Stomach (tissue), 9 donors: ENCODE measurements around the gene TYW5. TPM values are rescaled to one million over a fixed set of nuclear protein-coding genes. Genes with fewer than 3 reads are reported as not detected.
A peak's percentile ranks its signal among the peaks of the same experiment; 100 is the strongest.

Source experiments
- DNase-seq, 2 donors: peaks; one replicate each; pipeline versions ENCODE4 v3.0.0 to v3.0.0-alpha.2; 2013 to 2019
- H3K27ac ChIP-seq, 5 donors: fragments of 200-600 bp in 4 of 5; sonication (generic) in 4 of 5; one replicate each; pipeline ENCODE4 v1.5.1; 2013 to 2019; ENCODE audit warnings: mild to moderate bottlenecking in 1 of 5, moderate library complexity in 1 of 5
- H3K27me3 ChIP-seq, 3 donors: fragments of 200-600 bp; sonication (generic); one replicate each; pipeline ENCODE4 v1.5.1; 2017 to 2019; ENCODE audit warnings: mixed run types in 1 of 3
- H3K36me3 ChIP-seq, 4 donors: fragments of 200-600 bp; sonication (generic); 1 replicate in 3 of 4; 2 replicates in 1 of 4; pipeline ENCODE4 v1.5.1; 2016 to 2019
- H3K4me1 ChIP-seq, 4 donors: fragments of 200-600 bp; sonication (generic); one replicate each; pipeline ENCODE4 v1.5.1; 2016 to 2019
- H3K4me3 ChIP-seq, 4 donors: fragments of 200-600 bp; sonication (generic) in 3 of 4; one replicate each; pipeline ENCODE4 v1.5.1; 2016 to 2019; ENCODE audit warnings: mild to moderate bottlenecking in 1 of 4
- H3K9me3 ChIP-seq, 4 donors: fragments of 200-600 bp; sonication (generic); one replicate each; pipeline ENCODE4 v1.5.1; 2016 to 2019
- EP300 ChIP-seq: sonication (generic); formaldehyde crosslinking; IDR thresholded peaks from one replicate; pipeline ENCODE4 v1.6.1; 2017; ENCODE audit warnings: antibody characterized with exemption
- POLR2A ChIP-seq, 4 donors: fragments of 450-650 bp; IDR thresholded peaks; one replicate each; pipeline ENCODE4 v1.6.1; 2016; ENCODE audit warnings: antibody characterized with exemption in 4 of 4, control low read depth in 2 of 4, mild to moderate bottlenecking in 1 of 4, moderate library complexity in 1 of 4
- POLR2AphosphoS5 ChIP-seq, 3 donors: sonication (generic); formaldehyde crosslinking; IDR thresholded peaks; one replicate each; pipeline ENCODE4 v1.6.1; 2016; ENCODE audit warnings: antibody characterized with exemption in 3 of 3
- WGBS, 5 donors: extraction: QIAGEN DNeasy Blood & Tissue Kit in 3 of 5; methylation state at CpG; one replicate each; pipeline versions ENCODE4 v1.1.5 to v1.1.7; 2013 to 2018; 5-methylcytosine and 5-hydroxymethylcytosine counted together
- intact Hi-C: fragments of 100-400 bp; cut with DNase I; formaldehyde crosslinking; loops from one replicate; pipeline ENCODE4 v1.15.1; 2023; ENCODE audit warnings: low total_unique reads
- polyA plus RNA-seq, 3 donors: library from polyadenylated mRNA; stranded (reverse); fragments of 200-250 nt; gene quantifications; one replicate each; pipeline ENCODE4 v1.2.3, GENCODE V29; 2013
- total RNA-seq, 5 donors: library from RNA; depleted of rRNA; stranded (reverse); fragments of >200 nt; gene quantifications; one replicate each; pipeline versions ENCODE4 v1.1.0 to v1.2.3, GENCODE V29; 2014 to 2016
- TF ChIP-seq, protein P1 (sequence below), 7 experiments: fragments of 450-650 bp in 4 of 7; fragments of 200-600 bp in 3 of 7; sonication (generic) in 3 of 7; IDR thresholded peaks; one replicate each; pipeline ENCODE4 v1.5.1; 2016 to 2019; ENCODE audit warnings: antibody characterized with exemption in 7 of 7, control low read depth in 2 of 7, mild to moderate bottlenecking in 1 of 7
- donor health status: healthy with polysubstance abuse.
- donor health status: Bipolar disorder and iron deficiency.
- donor health status: healthy.

The TYW5 gene
- total and polyA plus RNA-seq, 8 donors: 1.2 to 25.3 (median 3.8) TPM

- Histone ChIP-seq H3K4me1 (peaks cover 0 to 9% (median 0%) of the 10 kb centered on the region in 4 donors), H3K36me3 (peaks cover 0 to 20% (median 3%) of the 10 kb centered on the region in 4 donors), H3K27me3 (no peaks in the 10 kb centered on the region), H3K9me3 (no peaks in the 10 kb centered on the region), H3K4me3 (no peak overlapping the region), H3K27ac (no peak overlapping the region)
- WGBS, 5 donors: 15 to 20% (median 17%) methylated on average over 2 of the region's 2 CpGs
- peak in 1 of 2 donors; percentile 64 for DNase-seq
- intact Hi-C loops: loop anchor here (5.0 kb wide), 1 partner anchor 499 kb away; no protein-coding TSS in a partner anchor
- TF ChIP-seq, protein P1, sequence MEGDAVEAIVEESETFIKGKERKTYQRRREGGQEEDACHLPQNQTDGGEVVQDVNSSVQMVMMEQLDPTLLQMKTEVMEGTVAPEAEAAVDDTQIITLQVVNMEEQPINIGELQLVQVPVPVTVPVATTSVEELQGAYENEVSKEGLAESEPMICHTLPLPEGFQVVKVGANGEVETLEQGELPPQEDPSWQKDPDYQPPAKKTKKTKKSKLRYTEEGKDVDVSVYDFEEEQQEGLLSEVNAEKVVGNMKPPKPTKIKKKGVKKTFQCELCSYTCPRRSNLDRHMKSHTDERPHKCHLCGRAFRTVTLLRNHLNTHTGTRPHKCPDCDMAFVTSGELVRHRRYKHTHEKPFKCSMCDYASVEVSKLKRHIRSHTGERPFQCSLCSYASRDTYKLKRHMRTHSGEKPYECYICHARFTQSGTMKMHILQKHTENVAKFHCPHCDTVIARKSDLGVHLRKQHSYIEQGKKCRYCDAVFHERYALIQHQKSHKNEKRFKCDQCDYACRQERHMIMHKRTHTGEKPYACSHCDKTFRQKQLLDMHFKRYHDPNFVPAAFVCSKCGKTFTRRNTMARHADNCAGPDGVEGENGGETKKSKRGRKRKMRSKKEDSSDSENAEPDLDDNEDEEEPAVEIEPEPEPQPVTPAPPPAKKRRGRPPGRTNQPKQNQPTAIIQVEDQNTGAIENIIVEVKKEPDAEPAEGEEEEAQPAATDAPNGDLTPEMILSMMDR (IDR thresholded peaks at IDR 0.05): peak in 3 of 7 experiments; percentile 9 to 40 (median 34)
- no peak for TF ChIP-seq POLR2A (IDR thresholded peaks at IDR 0.05)
These were observed 18.4 kb upstream of the TYW5 start for GRCh38 chr2:199973703-199974102.

DNA sequence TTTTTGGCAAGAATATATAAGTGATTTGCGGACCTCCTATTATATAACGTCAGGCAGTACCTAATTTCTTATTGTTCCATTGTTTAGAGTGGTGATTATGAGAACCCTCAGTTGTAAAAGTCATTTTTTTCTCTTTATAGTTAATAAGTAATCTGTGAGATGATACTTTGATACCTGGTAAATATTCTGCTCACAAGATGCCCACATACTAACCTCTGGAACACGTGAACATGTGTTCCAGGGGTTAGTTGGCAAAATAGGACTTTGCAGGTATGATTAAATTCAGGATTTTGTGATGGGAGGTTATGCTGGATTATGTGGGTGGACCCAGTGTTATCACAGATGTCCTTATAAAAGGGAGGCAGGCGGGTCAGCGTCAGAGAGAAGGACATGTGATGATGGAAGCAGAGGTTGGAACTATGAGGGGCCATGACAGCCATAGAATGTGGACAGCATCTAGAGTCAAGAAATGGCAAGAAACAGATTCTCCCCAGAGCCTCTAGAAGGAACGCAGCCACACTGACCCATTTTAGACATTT is 16.9 kb upstream of the TYW5 start:
- Histone ChIP-seq H3K27ac (no peak overlapping the region), H3K27me3 (no peaks in the 10 kb centered on the region), H3K36me3 (peaks cover 0 to 20% (median 11%) of the 10 kb centered on the region in 4 donors), H3K4me3 (no peak overlapping the region), H3K9me3 (no peaks in the 10 kb centered on the region), H3K4me1 (no peaks in the 10 kb centered on the region)
- DNase-seq: no peak
- intact Hi-C loops: loop anchor here (5.0 kb wide), 1 partner anchor 500 kb away; no protein-coding TSS in a partner anchor
- WGBS, 5 donors: 78 to 81% (median 79%) methylated on average over 6 of the region's 6 CpGs
- TF ChIP-seq POLR2A (IDR thresholded peaks at IDR 0.05) (no peak), EP300 (no peak), POLR2AphosphoS5 (IDR thresholded peaks at IDR 0.05) (no peak)
- TF ChIP-seq, protein P1 (IDR thresholded peaks at IDR 0.05): no peak

DNA sequence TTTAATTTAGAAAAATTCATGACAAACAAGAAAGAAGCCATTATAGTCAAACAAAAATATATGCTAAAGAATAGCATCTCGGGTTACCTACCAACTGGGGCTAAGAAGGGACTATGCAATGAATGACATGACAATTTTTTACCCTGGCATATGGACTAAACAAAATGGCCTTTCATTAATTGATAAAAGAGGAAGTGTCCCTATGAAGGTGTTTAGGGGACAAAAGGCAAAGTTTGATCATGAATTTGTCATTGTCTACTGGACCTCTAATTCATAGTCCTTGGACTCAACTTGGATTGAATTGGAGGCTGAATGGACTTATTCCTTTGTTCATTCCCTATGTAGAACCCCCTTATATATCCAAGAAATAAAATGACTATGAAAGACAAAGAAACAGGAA is 12.8 kb upstream of the TYW5 start:
- intact Hi-C loops: no loop called here

GRCh38 chr2:199966976-199967375 is 11.7 kb upstream of the TYW5 start:
- 80 to 97% (median 93%) methylated on average over 1 of the region's 1 CpG for WGBS, 5 donors
- no peak for DNase-seq
- Histone ChIP-seq H3K27ac (no peak overlapping the region), H3K9me3 (no peaks in the 10 kb centered on the region), H3K4me3 (no peak overlapping the region), H3K36me3 (peaks cover 16 to 71% (median 61%) of the 10 kb centered on the region in 4 donors), H3K27me3 (no peaks in the 10 kb centered on the region), H3K4me1 (no peaks in the 10 kb centered on the region)
- TF ChIP-seq EP300 (no peak), POLR2AphosphoS5 (IDR thresholded peaks at IDR 0.05) (no peak), POLR2A (IDR thresholded peaks at IDR 0.05) (no peak)
- TF ChIP-seq, protein P1 (IDR thresholded peaks at IDR 0.05): no peak
- intact Hi-C loops: no loop called here

More for the DNA sequence above, 12.8 kb upstream of the TYW5 start:
- no peaks in the 10 kb centered on the region for H3K9me3 ChIP-seq
- no peak for DNase-seq
- no peak for TF ChIP-seq POLR2A (IDR thresholded peaks at IDR 0.05)
- TF ChIP-seq EP300: no peak
- TF ChIP-seq, protein P1 (IDR thresholded peaks at IDR 0.05): no peak
- no peak for TF ChIP-seq POLR2AphosphoS5 (IDR thresholded peaks at IDR 0.05)
- no peaks in the 10 kb centered on the region for H3K27me3 ChIP-seq
- WGBS, 5 donors: 89 to 97% (median 93%) methylated on average over 1 of the region's 1 CpG
- H3K27ac ChIP-seq: no peak overlapping the region
- H3K36me3 ChIP-seq: peaks cover 12 to 59% (median 49%) of the 10 kb centered on the region in 4 donors
- H3K4me1 ChIP-seq: no peaks in the 10 kb centered on the region
- H3K4me3 ChIP-seq: no peak overlapping the region
